SU-DHL-6 (cell line): Measurements from ENCODE around the gene BAG3.

ENCODE experiments used
- H2AFZ ChIP-seq: fragments of 200-600 bp; sonication (generic); 2 replicates; pipeline ENCODE4 v1.6.1; 2014; ENCODE audit warnings: low read depth, mild to moderate bottlenecking, moderate library complexity, mixed read lengths, antibody characterized with exemption, low read length; ENCODE audit not compliant: severe bottlenecking
- H3F3A ChIP-seq: fragments of 200-600 bp; shearing (Covaris generic); 2 replicates; pipeline ENCODE4 v1.6.0; 2016; ENCODE audit warnings: antibody characterized with exemption, mild to moderate bottlenecking; ENCODE audit not compliant: insufficient read depth
- H3K27ac ChIP-seq: fragments of 200-600 bp; sonication (generic); 2 replicates; pipeline ENCODE4 v1.5.1; 2016; ENCODE audit warnings: low read depth, mild to moderate bottlenecking, low read length, moderate library complexity, mixed read lengths
- H3K27me3 ChIP-seq: fragments of 200-600 bp; sonication (generic), shearing (Covaris generic); 2 replicates; pipeline ENCODE4 v1.6.0; 2014; ENCODE audit warnings: mild to moderate bottlenecking, low read length
- H3K36me3 ChIP-seq: fragments of 200-600 bp; sonication (generic); 2 replicates; pipeline ENCODE4 v1.6.1; 2014; ENCODE audit warnings: mild to moderate bottlenecking, low read length, mixed read lengths
- H3K4me2 ChIP-seq: fragments of 300-600, 200-600 bp; shearing (Covaris generic), sonication (generic); 2 replicates; pipeline ENCODE4 v1.6.0; 2014; ENCODE audit warnings: low read length, low read depth, mild to moderate bottlenecking; ENCODE audit not compliant: poor library complexity, severe bottlenecking
- H3K4me3 ChIP-seq: fragments of 200-600 bp; sonication (generic); 2 replicates; pipeline ENCODE4 v1.5.1; 2014; ENCODE audit warnings: antibody characterized with exemption, low read length, mild to moderate bottlenecking, mixed read lengths; ENCODE audit not compliant: insufficient read depth, poor library complexity, severe bottlenecking
- H3K79me2 ChIP-seq: fragments of 200-600 bp; sonication (generic); 2 replicates; pipeline ENCODE4 v1.6.1; 2014; ENCODE audit warnings: mild to moderate bottlenecking, low read length, moderate library complexity; ENCODE audit not compliant: insufficient read depth
- H3K9ac ChIP-seq: fragments of 200-600 bp; sonication (generic); 2 replicates; pipeline ENCODE4 v1.7.0; 2014; ENCODE audit warnings: mild to moderate bottlenecking, low read length
- H3K9me2 ChIP-seq: fragments of 200-600 bp; sonication (generic); replicated peaks from 2 replicates; pipeline ENCODE4 v1.6.1; 2014; ENCODE audit warnings: low read length; ENCODE audit not compliant: insufficient read depth
- H3K9me3 ChIP-seq: fragments of 200-600 bp; sonication (generic); 2 replicates; pipeline ENCODE4 v1.6.1; 2014; ENCODE audit warnings: low read length, mixed read lengths; ENCODE audit not compliant: insufficient read depth
- H4K20me1 ChIP-seq: fragments of 200-600 bp; sonication (generic); 2 replicates; pipeline ENCODE4 v1.6.1; 2014; ENCODE audit warnings: low read depth, mild to moderate bottlenecking, antibody characterized with exemption, low read length, moderate library complexity, mixed read lengths
- CTCF ChIP-seq: fragments of 200-600 bp; sonication (generic); IDR thresholded peaks from one replicate; pipeline ENCODE4 v1.5.1; 2017; ENCODE audit warnings: antibody characterized with exemption, mild to moderate bottlenecking, low read length, moderate library complexity; ENCODE audit not compliant: insufficient read depth, poor library complexity, severe bottlenecking
- EZH2phosphoT487 ChIP-seq: fragments of 200-600 bp; sonication (generic), shearing (Covaris generic); conservative IDR thresholded peaks from 2 replicates; pipeline ENCODE4 v1.6.1; 2018; ENCODE audit warnings: mild to moderate bottlenecking, antibody characterized with exemption, low read length, moderate library complexity, mixed read lengths

Gene BAG3

GRCh38 chr10:119608316-119609155 lies 42.6 kb upstream of the BAG3 start:
- H4K20me1 ChIP-seq: no peaks in the 10 kb centered on the region
- TF ChIP-seq EZH2phosphoT487 (no peak), CTCF (no peak)
- no peaks in the 10 kb centered on the region for H3K27me3 ChIP-seq
- no peak overlapping the region for H3K9ac ChIP-seq
- no peaks in the 10 kb centered on the region for H3K9me2 ChIP-seq
- H3K79me2 ChIP-seq: no peaks in the 10 kb centered on the region
- no peak overlapping the region for H2AFZ ChIP-seq
- no peak overlapping the region for H3K4me3 ChIP-seq
- H3K9me3 ChIP-seq: no peaks in the 10 kb centered on the region
- H3K27ac ChIP-seq: no peak overlapping the region
- no peaks in the 10 kb centered on the region for H3K36me3 ChIP-seq
- no peaks in the 10 kb centered on the region for H3F3A ChIP-seq
- no peak overlapping the region for H3K4me2 ChIP-seq

- Histone ChIP-seq H4K20me1 (no peaks in the 10 kb centered on the region), H3K79me2 (no peaks in the 10 kb centered on the region), H3K9me3 (no peaks in the 10 kb centered on the region), H3K36me3 (no peaks in the 10 kb centered on the region), H3K4me2 (no peak overlapping the region), H3F3A (no peaks in the 10 kb centered on the region), H3K27ac (no peak overlapping the region), H3K9me2 (no peaks in the 10 kb centered on the region), H2AFZ (no peak overlapping the region), H3K4me3 (no peak overlapping the region), H3K9ac (no peak overlapping the region), H3K27me3 (no peaks in the 10 kb centered on the region)
- TF ChIP-seq EZH2phosphoT487 (no peak), CTCF (no peak)
Measured at GRCh38 chr10:119609516-119609915, 41.7 kb upstream of the BAG3 start.

GRCh38 chr10:119611433-119611832 lies 39.7 kb upstream of the BAG3 start:
- Histone ChIP-seq H2AFZ (no peak overlapping the region), H3F3A (no peaks in the 10 kb centered on the region), H3K9ac (no peak overlapping the region), H3K9me2 (no peaks in the 10 kb centered on the region), H3K4me2 (no peak overlapping the region), H3K27me3 (no peaks in the 10 kb centered on the region), H3K4me3 (no peak overlapping the region), H3K79me2 (no peaks in the 10 kb centered on the region), H3K36me3 (no peaks in the 10 kb centered on the region), H3K9me3 (no peaks in the 10 kb centered on the region), H4K20me1 (no peaks in the 10 kb centered on the region), H3K27ac (no peak overlapping the region)
- TF ChIP-seq EZH2phosphoT487: no peak
- TF ChIP-seq CTCF: no peak
